ENCODE data around the gene CLDN7.

GRCh38 chr17:7292194-7292593 is 29.9 kb upstream of the CLDN7 start:
- TF ChIP-seq CTCF (IDR thresholded peaks at IDR 0.05) (no peak), POLR2AphosphoS5 (IDR thresholded peaks at IDR 0.05) (no peak), POLR2A (IDR thresholded peaks at IDR 0.05) (no peak)
